SH-SY5Y (cell line): Measurements from ENCODE around the gene HOXB3.

Source experiments
- GATA2 ChIP-seq: IDR thresholded peaks from 2 replicates; pipeline ENCODE4 v1.6.1; 2011; ENCODE audit warnings: mild to moderate bottlenecking, low read depth, low read length
- GATA3 ChIP-seq: IDR thresholded peaks from 2 replicates; pipeline ENCODE4 v1.6.1; 2011; ENCODE audit warnings: low read depth, mild to moderate bottlenecking, low read length, moderate library complexity

HOXB3 gene

DNA sequence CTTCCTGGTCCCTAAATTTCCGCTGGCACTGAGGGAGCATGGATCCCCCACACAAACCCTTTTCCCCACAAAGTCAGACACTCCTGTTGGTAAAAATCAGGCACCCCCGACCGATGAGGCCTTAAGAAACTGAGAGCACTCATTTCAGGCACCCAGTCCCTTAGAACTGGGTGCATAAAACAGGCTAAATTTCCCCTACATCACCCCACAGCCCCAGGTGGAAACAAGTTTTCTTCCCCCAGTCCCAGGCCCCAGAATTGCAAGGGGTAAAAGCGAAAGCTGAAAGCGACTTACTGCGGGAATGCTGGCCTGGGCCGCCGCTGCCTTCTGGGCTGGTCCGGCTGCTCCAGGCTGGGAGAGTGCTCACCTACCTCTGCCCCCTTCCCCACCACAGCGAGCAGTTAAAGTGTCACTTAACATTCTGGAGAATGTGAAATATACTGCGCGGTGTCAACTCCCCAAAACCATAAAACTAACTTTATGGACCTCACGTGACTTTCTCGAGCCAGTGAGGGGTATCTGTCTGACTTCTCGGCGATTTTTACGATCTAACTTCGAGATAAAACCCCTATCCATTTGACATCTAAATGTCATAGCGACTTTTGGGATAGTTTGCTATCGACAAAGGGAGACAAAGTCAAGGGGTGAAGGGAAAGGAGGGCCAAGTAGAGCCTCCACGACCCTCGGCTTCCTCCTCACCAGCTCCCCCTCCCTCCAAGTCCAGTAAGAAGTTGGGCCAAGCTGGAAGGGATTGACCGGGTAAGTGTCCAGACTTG is at the start of gene HOXB3:
HOXB3 (minus strand) TSS at position 411 of the 776 bp plus-strand sequence. CDS start 37,767 bp downstream, outside the sequence.
- no peak for TF ChIP-seq GATA3
- TF ChIP-seq GATA2, result no peak

DNA sequence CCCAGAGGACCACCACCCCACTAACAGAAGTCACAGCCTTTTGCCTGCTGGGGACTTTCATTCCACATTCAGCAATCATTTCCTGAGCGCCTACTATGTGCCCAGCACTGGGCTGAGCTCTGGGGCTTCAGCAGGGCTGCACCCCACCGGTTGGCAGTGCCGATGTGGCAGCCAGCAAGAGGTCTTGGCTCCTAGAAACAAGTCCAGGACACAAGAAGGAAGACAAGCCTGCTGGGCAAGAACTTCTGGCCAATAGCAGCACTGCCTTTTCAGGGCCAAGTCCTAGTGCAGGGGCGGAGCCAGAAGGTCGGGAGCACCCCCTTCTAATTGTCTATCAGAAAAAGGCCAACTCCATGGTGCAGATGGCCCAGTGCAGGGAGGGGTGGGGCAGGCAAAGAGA is 49.1 kb upstream of the HOXB3 start:
- no peak for TF ChIP-seq GATA3
- TF ChIP-seq GATA2, result no peak

DNA sequence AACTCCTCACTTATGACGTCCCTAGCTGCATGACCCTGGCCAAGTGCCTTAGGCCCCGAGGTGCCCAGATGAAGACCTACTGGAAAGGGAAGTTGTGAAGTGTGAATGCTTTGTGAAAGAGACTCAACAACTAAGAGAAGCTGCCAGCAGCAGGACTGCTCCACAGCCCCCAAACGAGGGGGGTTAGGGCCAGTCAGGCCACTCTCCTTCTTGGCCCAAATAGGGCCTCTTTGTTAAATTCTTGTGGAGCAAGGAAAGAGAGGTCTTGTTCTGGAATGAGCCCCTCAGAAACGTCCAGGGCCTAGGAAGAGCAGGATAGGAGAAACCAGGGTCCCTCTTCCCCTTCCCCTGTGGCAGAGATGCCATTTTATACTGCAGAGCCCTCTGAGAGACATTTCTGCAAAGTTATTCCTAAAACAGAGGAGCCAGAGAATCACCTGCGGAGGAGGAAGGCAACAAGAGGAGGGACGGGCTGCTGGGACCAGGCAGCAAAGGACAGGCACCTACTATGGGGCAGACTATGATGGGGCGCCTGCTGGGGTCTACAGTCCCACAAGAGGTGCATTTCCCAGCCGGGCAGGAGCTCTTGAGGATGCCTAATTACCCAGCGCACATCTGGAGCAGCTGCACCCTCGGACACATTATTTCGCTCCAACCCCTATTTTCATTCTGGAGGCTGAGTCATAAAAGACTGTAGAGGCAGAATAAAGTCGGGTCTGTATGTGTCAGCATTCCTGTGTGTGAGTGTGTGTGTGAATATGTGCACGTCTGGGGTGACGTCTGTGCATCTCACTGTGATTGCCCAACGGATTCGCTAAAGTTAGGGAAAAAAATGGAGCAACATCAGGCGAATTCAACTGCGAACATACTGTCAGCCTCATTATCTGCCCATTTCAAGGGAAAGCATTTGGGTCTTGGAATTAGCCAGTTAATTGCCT is 47.6 kb upstream of the HOXB3 start:
- TF ChIP-seq GATA3 (no peak), GATA2 (no peak)

DNA sequence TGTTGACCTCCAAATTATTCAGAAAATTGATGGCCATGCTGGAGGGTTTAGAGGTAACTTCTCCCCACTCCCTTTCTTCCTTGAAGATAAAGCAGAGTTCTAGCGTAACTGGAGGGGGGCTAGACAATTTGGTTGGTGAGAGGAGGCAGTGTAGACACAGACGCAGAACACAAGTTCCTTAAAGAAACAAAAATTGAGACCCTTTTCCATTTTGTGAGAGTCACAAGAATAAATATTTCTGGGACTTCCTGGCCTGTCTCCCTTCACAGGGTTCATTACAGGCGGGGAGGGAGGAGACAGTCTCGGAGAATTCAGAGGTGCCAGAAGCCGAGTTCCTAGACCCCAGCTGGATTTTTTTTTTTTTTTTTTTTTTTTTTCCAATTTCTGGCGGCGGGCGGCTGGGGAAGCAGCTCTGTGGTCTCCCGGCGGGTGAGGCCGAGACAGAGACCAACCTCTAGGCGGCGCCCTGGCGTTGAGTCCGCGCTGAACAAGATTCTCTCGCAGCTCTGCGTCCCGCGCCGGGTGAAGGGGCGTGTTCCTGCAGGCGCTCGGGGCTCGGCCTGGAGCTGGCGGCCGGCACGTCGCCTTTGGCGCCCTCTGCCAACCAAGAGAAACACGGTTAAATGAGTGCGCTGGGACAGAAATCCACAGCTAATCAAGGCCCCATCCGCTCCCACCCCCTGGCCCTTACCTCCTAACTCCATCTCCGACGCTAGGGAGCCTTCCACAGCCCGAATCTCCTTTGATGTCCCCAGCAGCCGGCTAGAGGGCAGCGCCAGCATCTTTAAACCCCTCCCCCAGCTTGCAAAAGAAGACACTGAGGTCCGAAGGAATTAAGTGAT is 46.4 kb upstream of the HOXB3 start:
- TF ChIP-seq GATA2 (no peak), GATA3 (no peak)

DNA sequence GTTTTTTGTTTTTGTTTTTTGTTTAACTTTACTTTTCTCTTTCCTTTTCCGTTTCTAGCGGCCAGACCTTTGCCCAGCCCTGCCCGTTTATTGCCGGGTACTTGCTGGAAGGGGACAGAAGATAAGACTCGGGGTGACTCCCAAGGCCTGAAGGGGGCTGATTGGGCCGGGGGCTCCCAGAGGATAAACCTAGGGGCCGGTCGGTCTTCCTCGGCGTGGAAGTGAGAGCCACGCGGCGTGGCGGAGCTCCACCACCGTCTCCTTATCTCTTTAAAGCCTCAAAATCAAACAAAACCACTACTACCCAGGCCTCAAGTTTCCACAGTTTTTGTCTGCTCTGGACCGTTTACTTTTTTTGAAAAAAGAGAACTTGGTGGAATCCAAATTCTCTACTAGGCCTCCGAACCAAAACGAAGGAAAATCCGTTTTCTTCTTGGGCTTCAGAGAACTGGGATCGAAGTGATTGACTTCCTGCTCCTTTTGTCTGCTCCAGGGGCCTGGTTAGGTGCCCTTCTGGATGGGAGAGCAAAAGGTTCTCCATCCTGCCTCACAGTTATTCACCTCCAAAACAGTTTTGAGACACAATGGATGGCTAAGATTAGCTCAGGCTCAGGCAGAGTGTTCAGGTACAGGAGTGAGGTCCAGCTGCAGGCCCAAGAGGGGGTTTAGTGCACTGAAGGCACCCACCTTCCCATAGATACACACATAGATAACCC is 44.6 kb upstream of the HOXB3 start:
- TF ChIP-seq GATA2 (no peak), GATA3 (no peak)

DNA sequence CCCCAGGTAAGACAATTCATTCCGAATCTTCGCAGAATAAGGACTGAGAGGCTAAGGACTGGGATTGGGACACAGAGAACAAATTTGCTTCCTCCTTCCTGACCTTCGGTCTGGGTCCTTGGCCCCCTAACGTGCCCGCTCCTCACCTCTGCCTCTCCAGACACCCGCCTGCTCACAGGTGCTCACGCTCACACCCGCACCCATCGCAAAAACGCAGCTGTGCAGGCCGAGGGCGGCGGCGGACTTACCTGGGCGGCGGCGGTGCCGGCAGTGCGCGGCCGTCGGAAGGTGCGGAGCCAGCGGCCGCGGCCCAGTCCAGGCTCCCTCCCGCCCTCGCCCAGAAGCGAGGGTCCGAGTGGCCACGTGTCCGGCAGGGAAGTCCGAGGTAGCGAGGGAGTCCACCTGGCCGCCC is 43.2 kb upstream of the HOXB3 start:
- TF ChIP-seq GATA3 (no peak), GATA2 (no peak)

DNA sequence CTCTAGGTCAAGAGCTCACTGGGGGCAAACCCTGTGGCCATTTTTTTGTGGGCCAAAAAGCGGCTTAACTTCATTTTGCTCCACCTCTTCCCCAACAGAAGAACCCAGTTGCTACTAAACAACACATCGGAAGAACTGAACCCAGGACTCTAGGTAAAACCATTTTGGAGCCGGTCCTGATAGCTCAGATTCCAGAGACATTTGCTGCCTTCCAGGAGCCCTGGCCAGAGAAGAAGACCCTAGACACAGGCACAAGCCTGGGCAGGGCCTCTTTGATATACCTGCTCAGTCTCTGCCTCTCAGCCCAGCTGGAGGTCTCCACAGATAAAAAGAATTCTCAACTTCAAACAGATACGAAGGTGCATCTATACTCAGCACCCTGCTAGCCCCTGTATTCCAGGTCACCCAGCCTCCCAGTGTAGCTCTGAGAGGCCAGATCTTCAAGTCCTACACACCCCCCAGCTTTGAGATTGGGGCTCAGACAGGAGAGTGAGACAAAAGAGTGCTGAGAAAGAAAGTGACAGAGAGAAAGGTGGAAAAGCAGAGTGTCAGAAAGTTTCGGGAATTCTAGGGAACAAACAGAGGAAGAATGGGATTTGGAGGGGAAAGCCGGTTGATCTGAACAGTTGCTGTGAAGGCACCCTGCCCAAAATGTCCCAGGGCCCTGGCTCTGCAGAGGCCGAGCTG is 42.7 kb upstream of the HOXB3 start:
- TF ChIP-seq GATA3 (no peak), GATA2 (no peak)

DNA sequence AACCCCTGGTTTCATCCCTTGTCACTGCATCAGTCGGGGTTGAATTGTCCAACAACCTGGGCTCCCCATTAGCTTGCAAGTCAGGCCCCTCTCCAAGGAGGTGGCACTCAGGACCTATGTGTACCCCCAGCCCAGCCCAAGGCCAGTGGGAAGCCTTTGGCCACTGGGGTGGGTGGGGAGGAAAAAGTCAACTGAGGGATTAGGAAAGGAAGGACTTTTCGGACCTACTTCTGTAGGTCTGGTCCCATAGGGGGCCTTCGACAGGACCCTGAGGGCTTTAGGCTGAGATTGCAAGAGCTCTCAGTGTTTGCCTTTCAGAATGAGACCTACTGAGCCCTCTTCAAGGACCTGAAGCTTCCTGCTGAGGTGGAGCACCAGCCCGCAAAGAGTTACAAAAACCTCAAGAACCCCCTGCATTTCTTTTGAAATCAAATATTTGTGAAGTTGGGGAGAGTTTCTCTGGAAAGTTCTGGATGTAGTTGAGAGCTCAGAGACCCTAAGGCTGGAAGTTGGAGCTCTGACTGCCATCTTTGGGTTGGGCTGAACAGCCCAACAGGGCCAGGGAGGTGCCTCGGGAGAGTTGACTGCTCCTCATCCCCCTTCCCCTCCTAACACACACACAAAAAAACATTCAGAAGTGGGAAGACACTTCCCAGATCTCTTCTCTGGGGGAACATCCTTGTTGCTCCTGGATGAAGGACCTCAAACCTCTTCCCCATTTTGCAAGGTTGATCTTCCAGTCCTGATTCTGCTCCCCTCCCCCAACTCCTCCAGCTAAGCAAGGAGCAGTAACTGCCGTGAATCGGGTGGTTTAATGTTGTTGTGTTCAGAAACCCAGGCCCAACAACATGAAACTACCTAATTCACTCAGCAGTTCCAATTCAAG is 41.9 kb upstream of the HOXB3 start:
- TF ChIP-seq GATA3, result no peak
- TF ChIP-seq GATA2, result no peak

DNA sequence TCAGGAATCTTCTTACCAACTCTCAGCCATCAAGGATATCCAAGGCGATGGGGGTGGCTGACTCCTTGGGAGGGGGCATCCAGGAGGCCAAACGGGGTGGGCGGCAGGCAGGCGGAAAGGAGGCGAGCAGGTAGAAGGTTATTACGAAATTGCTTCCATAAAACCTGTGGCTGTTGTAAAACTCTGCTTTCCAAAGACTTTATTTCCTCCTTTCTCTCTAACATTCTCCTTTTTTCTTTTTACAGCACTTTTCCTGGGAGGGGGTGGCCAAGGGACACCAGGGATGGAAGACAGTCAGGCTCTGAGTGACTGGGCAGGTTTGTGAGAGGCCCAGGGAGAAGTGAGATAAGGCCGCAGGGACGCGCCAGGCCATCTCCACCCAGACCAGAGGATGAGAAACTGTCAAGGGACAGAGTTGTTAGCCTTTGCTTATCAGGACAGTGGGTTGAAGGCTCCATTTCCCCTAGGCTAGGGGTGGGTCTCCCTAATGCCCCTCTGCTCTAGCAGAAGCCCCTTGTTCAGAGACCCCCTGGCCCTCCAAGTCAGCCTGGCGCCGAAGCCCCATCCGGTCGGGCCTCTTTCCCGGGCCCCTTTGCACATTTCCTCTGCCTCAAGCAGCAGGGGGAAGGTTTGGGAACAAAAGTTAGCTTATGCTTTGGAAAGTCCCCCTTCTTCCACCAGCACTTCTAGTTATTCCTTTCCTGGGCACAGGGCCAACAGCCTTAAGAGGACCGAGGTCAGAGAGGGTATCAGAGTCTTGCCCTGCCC is 41.1 kb upstream of the HOXB3 start:
- TF ChIP-seq GATA2, result no peak
- no peak for TF ChIP-seq GATA3

DNA sequence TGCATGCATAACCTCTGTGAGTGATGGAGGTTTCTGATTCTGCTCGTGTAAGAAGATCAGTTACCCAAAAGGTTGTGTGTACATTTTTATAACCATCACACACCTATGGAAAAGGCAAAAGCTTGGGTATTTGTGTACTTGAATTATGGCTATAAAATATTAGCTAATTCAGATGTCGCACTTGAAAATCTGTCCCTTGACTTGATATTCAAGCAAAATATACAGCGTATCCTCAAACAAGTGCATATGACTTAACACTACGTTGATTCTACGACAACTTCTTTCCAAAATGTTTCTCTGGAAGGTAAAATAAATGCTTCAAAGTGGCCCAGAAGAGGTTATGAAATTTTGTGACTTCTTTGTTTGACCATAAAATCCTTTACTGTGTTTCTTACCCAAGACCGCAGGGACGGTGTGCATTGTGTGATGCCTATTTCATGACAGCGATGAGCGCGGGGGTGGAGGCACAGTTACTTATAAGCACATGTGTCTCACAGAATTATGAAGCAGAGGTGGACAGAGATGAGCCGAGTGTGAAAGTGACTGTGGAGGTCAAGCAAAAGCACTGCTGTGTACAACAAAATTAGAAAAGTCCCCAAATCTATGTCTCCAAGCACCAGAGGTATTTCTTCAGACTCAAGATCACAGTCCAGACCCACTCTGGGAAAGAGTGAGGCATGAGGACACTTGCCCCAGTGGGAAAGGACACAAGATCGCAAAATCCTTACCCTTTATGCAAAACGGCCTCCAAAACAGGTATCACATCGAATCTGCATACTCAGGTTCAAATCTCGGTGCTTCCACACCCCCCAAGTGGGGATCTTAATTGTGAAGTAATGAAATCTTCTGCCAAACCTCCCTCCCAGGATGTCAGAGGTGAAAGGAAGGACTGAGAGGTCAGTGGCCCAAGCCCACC is 40.2 kb upstream of the HOXB3 start:
- TF ChIP-seq GATA3 (no peak), GATA2 (no peak)
